CD8-positive, alpha-beta memory T cell (primary cell): Measurements from ENCODE around the gene TRNAU1AP. TPM values are rescaled to one million over a fixed set of nuclear protein-coding genes. Genes with fewer than 3 reads are reported as not detected.
"Not testable (repeated sequence)": the region's sequence is repeated elsewhere in the genome, so short reads cannot be mapped to it uniquely, and the experiment has no call there.

ENCODE experiments used
- CTCF ChIA-PET: fragments of 350-600 bp; sonication (Branson Sonifier 250); formaldehyde crosslinking; loops from one replicate; lab custom pipeline; 2021; ENCODE audit warnings: antibody characterized with exemption; lab: Charles Lee
- POLR2A ChIA-PET: fragments of 350-600 bp; sonication (Branson Sonifier 250); formaldehyde crosslinking; loops from one replicate; lab custom pipeline; 2021; ENCODE audit warnings: antibody characterized with exemption; lab: Charles Lee
- DNase-seq, 5 donors: peaks; one replicate each; pipeline versions ENCODE4 v3.0.0 to v3.0.0-alpha.2; 2020 to 2022; ENCODE audit warnings: mixed read lengths in 1 of 5
- H3K27ac ChIP-seq: one replicate; pipeline ENCODE4 v1.7.0; 2013; ENCODE audit warnings: low read depth, mild to moderate bottlenecking, low read length, moderate library complexity
- H3K27me3 ChIP-seq: 2 replicates; pipeline ENCODE4 v1.7.0; 2013; ENCODE audit warnings: low read length, mild to moderate bottlenecking; ENCODE audit not compliant: insufficient read depth, poor library complexity, severe bottlenecking
- H3K36me3 ChIP-seq: 2 replicates; pipeline ENCODE4 v1.7.0; 2013; ENCODE audit warnings: mild to moderate bottlenecking, low read length, moderate library complexity; ENCODE audit not compliant: insufficient read depth
- H3K4me1 ChIP-seq: 2 replicates; pipeline ENCODE4 v1.7.0; 2013; ENCODE audit warnings: mild to moderate bottlenecking, low read length, moderate library complexity; ENCODE audit not compliant: insufficient read depth
- H3K4me3 ChIP-seq: 2 replicates; pipeline ENCODE4 v1.7.0; 2013; ENCODE audit warnings: mild to moderate bottlenecking, low read length
- H3K9me3 ChIP-seq: 2 replicates; pipeline ENCODE4 v1.7.0; 2013; ENCODE audit warnings: mild to moderate bottlenecking, low read length
- H3K27ac Mint-ChIP-seq, 8 donors: one replicate each; pipeline ENCODE4 v1.8.0; 2020 to 2021; ENCODE audit warnings: mixed read lengths in 8 of 8, mild to moderate bottlenecking in 6 of 8, inconsistent platforms in 3 of 8, moderate library complexity in 3 of 8
- H3K27me3 Mint-ChIP-seq, 2 donors: one replicate each; pipeline ENCODE4 v1.8.0; 2020 to 2021; ENCODE audit warnings: mixed read lengths in 2 of 2, mild to moderate bottlenecking in 1 of 2, moderate library complexity in 1 of 2
- H3K36me3 Mint-ChIP-seq, 3 donors: one replicate each; pipeline ENCODE4 v1.8.0; 2020 to 2021; ENCODE audit warnings: mixed read lengths in 3 of 3, inconsistent platforms in 1 of 3, mild to moderate bottlenecking in 1 of 3
- H3K4me1 Mint-ChIP-seq, 3 donors: one replicate each; pipeline ENCODE4 v1.8.0; 2020 to 2021; ENCODE audit warnings: mixed read lengths in 3 of 3, inconsistent platforms in 1 of 3, mild to moderate bottlenecking in 1 of 3
- H3K4me3 Mint-ChIP-seq, 7 donors: one replicate each; pipeline ENCODE4 v1.8.0; 2020 to 2021; ENCODE audit warnings: mixed read lengths in 7 of 7, mild to moderate bottlenecking in 6 of 7, moderate library complexity in 4 of 7, inconsistent platforms in 2 of 7
- H3K9me3 Mint-ChIP-seq, 5 donors: one replicate each; pipeline ENCODE4 v1.8.0; 2020 to 2022; ENCODE audit warnings: mixed read lengths in 5 of 5, mild to moderate bottlenecking in 3 of 5, moderate library complexity in 2 of 5, inconsistent platforms in 1 of 5
- polyA plus RNA-seq: library from polyadenylated mRNA; unstranded; fragments of 300-500 nt; fragmentation: Illumina TruSeq; gene quantifications from one replicate; pipeline ENCODE4 v1.2.3, GENCODE V29; 2021
- total RNA-seq, 2 experiments: library from RNA; stranded (reverse); gene quantifications; one replicate each; pipeline ENCODE4 v1.2.3, GENCODE V29; 2021

The TRNAU1AP gene
- total and polyA plus RNA-seq, 3 experiments from 2014 or later, result 26.6 to 49.6 (median 46.0) TPM

DNA sequence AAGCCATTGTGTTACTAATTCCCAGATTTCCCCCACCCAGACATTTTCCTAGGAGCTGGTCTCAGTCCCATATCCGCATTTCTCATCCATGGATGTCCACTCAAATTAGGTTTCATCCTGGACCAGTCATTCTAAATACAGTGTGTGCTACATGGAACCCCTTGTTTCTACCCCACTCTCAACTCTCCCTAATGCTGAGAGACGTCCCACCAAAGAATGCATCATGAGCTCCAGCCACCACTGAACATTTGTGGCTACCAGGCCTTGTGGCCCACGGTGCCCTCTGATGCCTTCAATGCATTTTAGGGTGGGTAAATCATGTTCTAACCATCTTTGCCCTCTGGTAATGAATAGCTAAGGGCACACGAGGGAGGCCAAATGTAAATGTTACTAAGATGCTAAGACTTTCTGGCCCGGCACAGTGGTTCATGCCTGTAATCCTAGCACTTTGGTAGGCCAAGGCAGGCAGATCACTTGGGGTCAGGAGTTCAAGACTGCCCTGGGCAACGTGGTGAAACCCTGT lies 25.9 kb downstream of the TRNAU1AP start:
- H3K27ac Mint-ChIP-seq, result peak overlapping the region in 7 of 8 donors; percentile 39 to 97 (median 62)
- ChIA-PET CTCF (interaction anchor here (0.9 to 2.0 kb wide), 8 partner anchors 9 to 312 kb away, joined by 3 to 6 read pairs (median 4); partner anchors contain the start of genes RNU11 and TRNAU1AP), POLR2A (interaction anchor here (0.9 to 3.9 kb wide), 7 partner anchors 14 to 72 kb away, joined by 3 to 59 read pairs (median 4); partner anchors contain the start of genes TAF12 and TRNAU1AP)
- H3K4me3 Mint-ChIP-seq, result peak overlapping the region in 6 of 7 donors; percentile 15 to 68 (median 38)
- H3K4me1 ChIP-seq, result peaks cover 31% of the 10 kb centered on the region
- H3K9me3 Mint-ChIP-seq, result no peaks in the 10 kb centered on the region
- no peak overlapping the region for H3K4me3 ChIP-seq
- H3K36me3 Mint-ChIP-seq, result peaks cover 9 to 69% (median 9%) of the 10 kb centered on the region in 3 donors
- no peaks in the 10 kb centered on the region for H3K27me3 ChIP-seq
- no peak for DNase-seq
- peaks cover 36 to 55% (median 52%) of the 10 kb centered on the region in 3 donors for H3K4me1 Mint-ChIP-seq
- H3K9me3 ChIP-seq, result no peaks in the 10 kb centered on the region
- H3K36me3 ChIP-seq, result peaks cover 41% of the 10 kb centered on the region
- peaks cover 0 to 2% of the 10 kb centered on the region in 2 donors for H3K27me3 Mint-ChIP-seq
- H3K27ac ChIP-seq, result no peak overlapping the region

- Mint-ChIP-seq H3K27me3 (peaks cover 0 to 2% of the 10 kb centered on the region in 2 donors), H3K4me1 (peaks cover 36 to 55% (median 52%) of the 10 kb centered on the region in 3 donors), H3K9me3 (no peaks in the 10 kb centered on the region), H3K4me3 (peak overlapping the region; percentile 93 to 99 (median 98)), H3K27ac (peak overlapping the region; percentile 39 to 97 (median 88)), H3K36me3 (peaks cover 9 to 66% (median 9%) of the 10 kb centered on the region in 3 donors)
- H3K27ac ChIP-seq, result peak overlapping the region; percentile 19
- H3K4me1 ChIP-seq, result peaks cover 31% of the 10 kb centered on the region
- no peak for DNase-seq
- POLR2A ChIA-PET, result interaction anchor here (0.5 to 3.9 kb wide), 7 partner anchors 13 to 344 kb away, joined by 3 to 59 read pairs (median 4); partner anchors contain the start of genes ATP5IF1, TAF12 and TRNAU1AP
- no peaks in the 10 kb centered on the region for H3K9me3 ChIP-seq
- CTCF ChIA-PET, result interaction anchor here (0.7 to 2.0 kb wide), 10 partner anchors 9 to 353 kb away, joined by 3 to 6 read pairs (median 4); partner anchors contain the start of genes RNU11 and TRNAU1AP
- H3K4me3 ChIP-seq, result peak overlapping the region; percentile 21
- H3K27me3 ChIP-seq, result no peaks in the 10 kb centered on the region
- H3K36me3 ChIP-seq, result peaks cover 41% of the 10 kb centered on the region
These were observed 26.5 kb downstream of the TRNAU1AP start for GRCh38 chr1:28579401-28579800.

DNA sequence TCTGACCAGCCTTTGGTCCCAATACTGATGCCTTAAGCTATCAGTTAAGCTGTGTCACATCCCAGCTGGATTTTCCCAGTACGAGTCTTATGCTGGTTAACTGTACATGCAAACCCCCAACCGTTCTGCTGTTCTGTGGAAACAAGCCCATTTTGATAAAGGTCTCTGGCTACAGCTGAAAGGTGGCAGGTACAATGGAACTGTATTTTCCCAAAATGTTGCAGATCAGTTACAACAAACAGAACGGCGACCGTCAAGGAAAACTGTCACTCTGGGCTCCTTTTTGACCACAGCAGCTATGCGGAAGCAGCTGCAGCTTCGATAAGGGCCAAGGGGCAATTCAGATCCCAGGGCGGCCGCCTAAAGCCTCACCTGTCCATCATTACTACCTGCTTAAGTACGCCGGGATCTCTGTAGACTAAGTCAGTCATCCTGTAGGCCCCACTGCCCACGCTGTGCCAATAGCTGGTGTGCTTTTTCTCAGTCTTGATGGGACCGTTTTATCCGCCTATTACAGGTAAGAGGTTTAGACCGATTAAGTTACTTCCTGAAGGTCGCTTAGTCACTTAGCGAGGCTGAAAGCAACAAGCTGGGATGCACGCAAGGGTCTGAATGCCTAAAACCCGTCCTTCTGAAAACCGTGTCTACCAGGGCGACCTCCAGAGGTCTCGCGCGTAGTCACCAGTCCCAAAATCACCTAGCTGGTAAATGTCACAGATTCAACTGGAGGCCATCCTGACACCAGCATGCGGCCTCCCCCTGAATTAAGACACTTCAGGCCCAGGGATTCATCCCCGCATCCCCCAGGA lies 28.0 kb downstream of the TRNAU1AP start:
- peak overlapping the region; percentile 87 for H3K4me3 ChIP-seq
- peaks cover 36 to 55% (median 52%) of the 10 kb centered on the region in 3 donors for H3K4me1 Mint-ChIP-seq
- CTCF ChIA-PET, result interaction anchor here (0.8 to 3.6 kb wide), 24 partner anchors 10 to 345 kb away, joined by 3 to 16 read pairs (median 6); partner anchors contain the start of genes ATP5IF1, GMEB1, RCC1 and RNU11

GRCh38 chr1:28581531-28582247 lies 28.8 kb downstream of the TRNAU1AP start:
- DNase-seq, result peak; percentile 86 to 95 (median 91)
- H3K27me3 ChIP-seq, result no peaks in the 10 kb centered on the region
- Mint-ChIP-seq H3K27ac (peak overlapping the region; percentile 84 to 98 (median 94)), H3K4me3 (peak overlapping the region; percentile 93 to 99 (median 98)), H3K27me3 (peaks cover 0 to 2% of the 10 kb centered on the region in 2 donors), H3K36me3 (peaks cover 9 to 52% (median 9%) of the 10 kb centered on the region in 3 donors), H3K4me1 (peaks cover 36 to 55% (median 52%) of the 10 kb centered on the region in 3 donors), H3K9me3 (no peaks in the 10 kb centered on the region)
- ChIA-PET CTCF (interaction anchor here (0.8 to 3.6 kb wide), 22 partner anchors 11 to 346 kb away, joined by 3 to 16 read pairs (median 7); partner anchors contain the start of genes ATP5IF1, GMEB1, RCC1 and RNU11), POLR2A (interaction anchor here (0.5 to 3.9 kb wide), 34 partner anchors 9 to 808 kb away, joined by 3 to 59 read pairs (median 6); partner anchors contain the start of genes ATP5IF1, GMEB1, MED18 and RAB42)
- H3K4me1 ChIP-seq, result peaks cover 31% of the 10 kb centered on the region
- H3K27ac ChIP-seq, result peak overlapping the region; percentile 89
- peak overlapping the region; percentile 87 for H3K4me3 ChIP-seq
- peaks cover 33% of the 10 kb centered on the region for H3K36me3 ChIP-seq
- no peaks in the 10 kb centered on the region for H3K9me3 ChIP-seq

More for the DNA sequence above, 28.0 kb downstream of the TRNAU1AP start:
- no peaks in the 10 kb centered on the region for H3K9me3 ChIP-seq
- no peaks in the 10 kb centered on the region for H3K27me3 ChIP-seq
- peak overlapping the region; percentile 89 for H3K27ac ChIP-seq
- Mint-ChIP-seq H3K9me3 (no peaks in the 10 kb centered on the region), H3K27me3 (peaks cover 0 to 2% of the 10 kb centered on the region in 2 donors), H3K27ac (peak overlapping the region; percentile 84 to 98 (median 94)), H3K4me3 (peak overlapping the region; percentile 93 to 99 (median 98)), H3K36me3 (peaks cover 9 to 57% (median 9%) of the 10 kb centered on the region in 3 donors)
- peaks cover 31% of the 10 kb centered on the region for H3K4me1 ChIP-seq
- POLR2A ChIA-PET, result interaction anchor here (0.8 to 3.9 kb wide), 30 partner anchors 9 to 807 kb away, joined by 3 to 59 read pairs (median 6); partner anchors contain the start of genes ATP5IF1, GMEB1, MED18 and RAB42
- H3K36me3 ChIP-seq, result peaks cover 34% of the 10 kb centered on the region
- DNase-seq, result peak; percentile 6 to 78 (median 35)

GRCh38 chr1:28582248-28582615 lies 29.3 kb downstream of the TRNAU1AP start:
- ChIA-PET CTCF (interaction anchor here (0.9 to 3.6 kb wide), 15 partner anchors 29 to 346 kb away, joined by 3 to 16 read pairs (median 7); partner anchors contain the start of genes ATP5IF1, GMEB1, RCC1 and RNU11), POLR2A (interaction anchor here (0.5 to 3.9 kb wide), 31 partner anchors 8 to 809 kb away, joined by 3 to 59 read pairs (median 6); partner anchors contain the start of genes ATP5IF1, GMEB1, MED18 and RAB42)
- H3K4me1 Mint-ChIP-seq, result peaks cover 36 to 52% (median 48%) of the 10 kb centered on the region in 3 donors
- no peaks in the 10 kb centered on the region for H3K27me3 ChIP-seq
- peaks cover 28% of the 10 kb centered on the region for H3K36me3 ChIP-seq
- peak overlapping the region; percentile 84 to 98 (median 93) for H3K27ac Mint-ChIP-seq
- H3K4me3 Mint-ChIP-seq, result peak overlapping the region; percentile 93 to 99 (median 98)
- H3K4me1 ChIP-seq, result peaks cover 31% of the 10 kb centered on the region
- H3K27me3 Mint-ChIP-seq, result peaks cover 0 to 2% of the 10 kb centered on the region in 2 donors
- H3K36me3 Mint-ChIP-seq, result peaks cover 7 to 47% (median 9%) of the 10 kb centered on the region in 3 donors
- H3K27ac ChIP-seq, result peak overlapping the region; percentile 89
- peak overlapping the region; percentile 87 for H3K4me3 ChIP-seq
- H3K9me3 Mint-ChIP-seq, result no peaks in the 10 kb centered on the region
- H3K9me3 ChIP-seq, result no peaks in the 10 kb centered on the region
- DNase-seq, result no peak

DNA sequence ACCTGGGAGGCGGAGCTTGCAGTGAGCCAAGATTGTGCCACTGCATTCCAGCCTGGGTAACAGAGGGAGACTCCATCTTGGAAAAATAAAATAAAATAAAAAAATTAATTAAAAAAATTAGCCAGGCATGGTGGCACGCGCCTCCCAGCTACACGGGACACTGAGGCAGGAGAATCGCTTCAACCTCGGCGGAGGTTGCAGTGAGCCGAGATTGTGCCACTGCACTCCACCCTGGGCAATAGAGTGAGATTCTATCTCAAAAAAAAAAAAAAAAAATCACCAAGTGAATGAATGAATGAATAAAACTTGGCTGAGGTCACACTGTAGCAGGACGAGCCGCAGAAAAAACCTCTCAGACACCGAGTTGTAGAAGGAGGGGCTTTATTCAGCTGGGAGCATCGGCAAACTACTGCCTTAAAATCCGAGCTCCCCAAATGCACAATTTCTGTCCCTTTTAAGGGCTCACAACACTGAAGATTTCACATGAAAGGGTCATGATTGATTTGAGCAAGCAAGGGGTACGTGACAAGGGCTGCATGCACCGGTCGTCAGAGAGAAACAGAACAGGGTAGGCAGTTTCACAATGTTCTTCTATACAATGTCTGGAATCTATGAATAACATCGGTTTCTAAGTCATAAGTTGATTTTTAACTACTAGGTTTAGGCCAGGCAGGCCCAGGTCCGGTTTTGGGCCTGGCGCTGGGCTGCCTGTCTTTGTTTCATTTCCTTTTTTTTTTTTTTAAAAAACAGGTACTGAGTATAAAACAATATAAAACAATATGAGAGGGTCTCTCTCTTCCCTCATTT lies 33.9 kb downstream of the TRNAU1AP start:
- H3K27ac Mint-ChIP-seq, result not testable (repeated sequence)

More for the DNA sequence above, 33.9 kb downstream of the TRNAU1AP start:
- CTCF ChIA-PET, DNase-seq, H3K36me3 Mint-ChIP-seq, H3K27me3 Mint-ChIP-seq, H3K9me3 Mint-ChIP-seq, H3K36me3 ChIP-seq, H3K27me3 ChIP-seq, H3K27ac ChIP-seq, H3K4me3 Mint-ChIP-seq, H3K9me3 ChIP-seq, H3K4me3 ChIP-seq, H3K4me1 ChIP-seq, POLR2A ChIA-PET: not testable (repeated sequence)
- H3K4me1 Mint-ChIP-seq, result peaks cover 9 to 14% (median 13%) of the 10 kb centered on the region in 3 donors
